Mesenchymal stem cell (in vitro differentiated cells and primary cell): ENCODE data around the gene METTL2A.
"Not testable (repeated sequence)": the region's sequence is repeated elsewhere in the genome, so short reads cannot be mapped to it uniquely, and the experiment has no call there.

ENCODE experiments used
- DNase-seq: peaks from one replicate; pipeline ENCODE4 v3.0.0-alpha.2; 2013
- H2AFZ ChIP-seq: one replicate; pipeline ENCODE4 v1.6.1; 2013; ENCODE audit warnings: low read depth, mild to moderate bottlenecking, control low read depth, inconsistent platforms, low read length, moderate library complexity
- H2AK5ac ChIP-seq: 2 replicates; pipeline ENCODE4 v1.6.1; 2013; ENCODE audit warnings: low read length, moderate library complexity, mild to moderate bottlenecking, inconsistent platforms; ENCODE audit not compliant: severe bottlenecking
- H2BK120ac ChIP-seq: one replicate; pipeline ENCODE4 v1.6.1; 2013; ENCODE audit warnings: low read depth, mild to moderate bottlenecking, inconsistent platforms, low read length, moderate library complexity
- H2BK12ac ChIP-seq, 2 experiments: one replicate each; pipeline ENCODE4 v1.6.1; 2013; ENCODE audit warnings: inconsistent platforms in 2 of 2, low read length in 2 of 2, mild to moderate bottlenecking in 2 of 2, moderate library complexity in 2 of 2, control low read depth in 1 of 2
- H2BK15ac ChIP-seq: one replicate; pipeline ENCODE4 v1.6.1; 2013; ENCODE audit warnings: mild to moderate bottlenecking, low read depth, inconsistent platforms; ENCODE audit not compliant: poor library complexity, severe bottlenecking
- H2BK5ac ChIP-seq: 2 replicates; pipeline ENCODE4 v1.6.1; 2013; ENCODE audit warnings: low read depth, mild to moderate bottlenecking, low read length, control low read depth, inconsistent platforms; ENCODE audit not compliant: poor library complexity, severe bottlenecking
- H3K14ac ChIP-seq, 2 experiments: one replicate each; pipeline ENCODE4 v1.6.1; 2013; ENCODE audit warnings: inconsistent platforms in 2 of 2, low read length in 2 of 2, control low read depth in 1 of 2, mild to moderate bottlenecking in 1 of 2, moderate library complexity in 1 of 2
- H3K18ac ChIP-seq, 2 experiments: one replicate each; pipeline ENCODE4 v1.6.1; 2013; ENCODE audit warnings: inconsistent platforms in 2 of 2, low read length in 2 of 2, control low read depth in 1 of 2, low read depth in 1 of 2, mild to moderate bottlenecking in 1 of 2
- H3K23ac ChIP-seq, 2 experiments: one replicate each; pipeline ENCODE4 v1.6.1; 2013; ENCODE audit warnings: inconsistent platforms in 2 of 2, low read length in 2 of 2, mild to moderate bottlenecking in 2 of 2, moderate library complexity in 2 of 2, control low read depth in 1 of 2
- H3K27ac ChIP-seq: 2 replicates; pipeline ENCODE4 v1.5.1; 2013; ENCODE audit warnings: mild to moderate bottlenecking, moderate library complexity, low read length, control low read depth, inconsistent platforms; ENCODE audit not compliant: poor library complexity, severe bottlenecking
- H3K27me3 ChIP-seq, 2 experiments: 2 replicates each; pipeline versions ENCODE4 v1.6.1 to v1.7.0; 2013; ENCODE audit warnings: low read length in 2 of 2, mild to moderate bottlenecking in 2 of 2, moderate library complexity in 2 of 2, control low read depth in 1 of 2, inconsistent platforms in 1 of 2; ENCODE audit not compliant: control insufficient read depth in 1 of 2, insufficient read depth in 1 of 2
- H3K36me3 ChIP-seq, 2 experiments: 2 replicates each; pipeline versions ENCODE4 v1.6.1 to v1.7.0; 2013; ENCODE audit warnings: low read length in 2 of 2, control low read depth in 1 of 2, inconsistent platforms in 1 of 2, low read depth in 1 of 2, mild to moderate bottlenecking in 1 of 2; ENCODE audit not compliant: insufficient read depth in 2 of 2, control insufficient read depth in 1 of 2
- H3K4ac ChIP-seq, 2 experiments: one replicate each; pipeline ENCODE4 v1.6.1; 2013; ENCODE audit warnings: inconsistent platforms in 2 of 2, low read length in 2 of 2, mild to moderate bottlenecking in 2 of 2, moderate library complexity in 2 of 2, control low read depth in 1 of 2, low read depth in 1 of 2
- H3K4me1 ChIP-seq: 2 replicates; pipeline ENCODE4 v1.6.1; 2013; ENCODE audit warnings: low read depth, low read length, control low read depth; ENCODE audit not compliant: control insufficient read depth, insufficient read depth
- H3K4me2 ChIP-seq: 2 replicates; pipeline ENCODE4 v1.6.1; 2013; ENCODE audit warnings: low read length, mild to moderate bottlenecking, inconsistent platforms; ENCODE audit not compliant: poor library complexity, severe bottlenecking
- H3K4me3 ChIP-seq, 2 experiments: 2 replicates each; pipeline versions ENCODE4 v1.5.1 to v1.7.0; 2013; ENCODE audit warnings: low read length in 2 of 2, mild to moderate bottlenecking in 2 of 2, control low read depth in 1 of 2, low read depth in 1 of 2; ENCODE audit not compliant: insufficient read depth in 1 of 2
- H3K79me1 ChIP-seq: replicated peaks from 2 replicates; pipeline ENCODE4 v1.6.1; 2013; ENCODE audit warnings: mild to moderate bottlenecking, control low read depth, low read length, inconsistent platforms; ENCODE audit not compliant: poor library complexity, severe bottlenecking
- H3K9ac ChIP-seq: 2 replicates; pipeline ENCODE4 v1.7.0; 2013; ENCODE audit warnings: mild to moderate bottlenecking, low read length, moderate library complexity
- H3K9me3 ChIP-seq: 2 replicates; pipeline ENCODE4 v1.7.0; 2013; ENCODE audit warnings: mild to moderate bottlenecking, low read length; ENCODE audit not compliant: control insufficient read depth
- H4K8ac ChIP-seq: one replicate; pipeline ENCODE4 v1.6.1; 2013; ENCODE audit warnings: inconsistent platforms, mild to moderate bottlenecking, low read length, moderate library complexity
- H4K91ac ChIP-seq: one replicate; pipeline ENCODE4 v1.6.1; 2013; ENCODE audit warnings: mild to moderate bottlenecking, low read length, inconsistent platforms
- WGBS: methylation state at CpG from one replicate; pipeline ENCODE4 v1.1.7; 2013; ENCODE audit warnings: mixed read lengths; 5-methylcytosine and 5-hydroxymethylcytosine counted together

METTL2A gene

GRCh38 chr17:62465271-62465670 lies 41.6 kb downstream of the METTL2A start:
- H3K79me1 ChIP-seq, H3K4ac ChIP-seq, H3K36me3 ChIP-seq, H2BK12ac ChIP-seq, H3K23ac ChIP-seq, H3K9ac ChIP-seq, H3K27ac ChIP-seq, H4K8ac ChIP-seq, H2AFZ ChIP-seq, H3K4me3 ChIP-seq, H3K18ac ChIP-seq, H2BK5ac ChIP-seq, H2BK15ac ChIP-seq, H2AK5ac ChIP-seq, DNase-seq, H4K91ac ChIP-seq, H3K14ac ChIP-seq, H3K9me3 ChIP-seq, H3K4me2 ChIP-seq, H3K4me1 ChIP-seq, H2BK120ac ChIP-seq: not testable (repeated sequence)
- peaks cover 0 to 10% of the 10 kb centered on the region in 2 experiments for H3K27me3 ChIP-seq
- WGBS = 94% methylated on average over 7 of the region's 7 CpGs

- H3K4me2 ChIP-seq, H2AK5ac ChIP-seq, H3K14ac ChIP-seq, H4K8ac ChIP-seq, H2BK120ac ChIP-seq, H3K9ac ChIP-seq, H2AFZ ChIP-seq, H3K9me3 ChIP-seq, H2BK12ac ChIP-seq, H4K91ac ChIP-seq, H3K18ac ChIP-seq, H3K27ac ChIP-seq, H3K23ac ChIP-seq, H3K4ac ChIP-seq, H2BK15ac ChIP-seq, H2BK5ac ChIP-seq, H3K36me3 ChIP-seq, H3K27me3 ChIP-seq, H3K79me1 ChIP-seq, H3K4me1 ChIP-seq, H3K4me3 ChIP-seq: not testable (repeated sequence)
- WGBS = 47% methylated on average over 5 of the region's 8 CpGs
- peak; percentile 77 for DNase-seq
These were observed 47.1 kb downstream of the METTL2A start for GRCh38 chr17:62470666-62471379.

- H3K36me3 ChIP-seq, H3K27ac ChIP-seq, H4K8ac ChIP-seq, H2BK120ac ChIP-seq, H3K23ac ChIP-seq, H3K4me3 ChIP-seq, H3K9me3 ChIP-seq, H2BK5ac ChIP-seq, H3K79me1 ChIP-seq, H3K27me3 ChIP-seq, H2BK12ac ChIP-seq, H3K4ac ChIP-seq, H3K4me2 ChIP-seq, H2AK5ac ChIP-seq, H3K9ac ChIP-seq, H4K91ac ChIP-seq, H2AFZ ChIP-seq, H3K4me1 ChIP-seq, H3K18ac ChIP-seq, H2BK15ac ChIP-seq, H3K14ac ChIP-seq: not testable (repeated sequence)
- DNase-seq = peak; percentile 15
- 76% methylated on average over 8 of the region's 9 CpGs for WGBS
These were observed 47.7 kb downstream of the METTL2A start for GRCh38 chr17:62471380-62471880.

- H2AFZ ChIP-seq, H3K14ac ChIP-seq, H4K8ac ChIP-seq, H3K18ac ChIP-seq, H3K79me1 ChIP-seq, H2BK12ac ChIP-seq, H3K4ac ChIP-seq, H3K9ac ChIP-seq, H3K27ac ChIP-seq, H3K4me1 ChIP-seq, H2AK5ac ChIP-seq, H3K36me3 ChIP-seq, H3K4me2 ChIP-seq, H4K91ac ChIP-seq, H3K23ac ChIP-seq, H3K27me3 ChIP-seq, H3K9me3 ChIP-seq, H2BK120ac ChIP-seq, DNase-seq, H2BK5ac ChIP-seq, H3K4me3 ChIP-seq: not testable (repeated sequence)
- 82% methylated on average over 6 of the region's 8 CpGs for WGBS
- peak overlapping the region; percentile 48 for H2BK15ac ChIP-seq
These were observed 49.6 kb downstream of the METTL2A start for GRCh38 chr17:62473030-62473982.
